DMS114 treated with DMSO at 0.1 percent for 48 hours (cell line): Measurements from ENCODE around the gene MUS81.

Experiments
- DNase-seq: peaks from one replicate; lab custom pipeline; 2025; ENCODE audit not compliant: unreplicated experiment; lab: John Stamatoyannopoulos, UW

MUS81 gene

GRCh38 chr11:65859095-65859811, 980 bp upstream of the MUS81 start:
- DNase-seq = peak; percentile 97

GRCh38 chr11:65859812-65860277, 388 bp upstream of the MUS81 start:
- peak; percentile 61 for DNase-seq

- no peak for DNase-seq
Measured at GRCh38 chr11:65861165-65861505, 902 bp downstream of the MUS81 start.

- DNase-seq = no peak
Measured at GRCh38 chr11:65861533-65862183, 1.4 kb downstream of the MUS81 start.

GRCh38 chr11:65862191-65862735, 2.0 kb downstream of the MUS81 start:
- no peak for DNase-seq

GRCh38 chr11:65862941-65863888, 3.0 kb downstream of the MUS81 start:
- no peak for DNase-seq

GRCh38 chr11:65863889-65864705, 3.9 kb downstream of the MUS81 start:
- DNase-seq = no peak

GRCh38 chr11:65864706-65865471, 4.7 kb downstream of the MUS81 start:
- DNase-seq = no peak

GRCh38 chr11:65865550-65866172, 5.4 kb downstream of the MUS81 start:
- DNase-seq = no peak

GRCh38 chr11:65866509-65867283, 6.5 kb downstream of the MUS81 start:
- DNase-seq = no peak

GRCh38 chr11:65867284-65868071, 7.2 kb downstream of the MUS81 start:
- no peak for DNase-seq

- DNase-seq = peak; percentile 34
Measured at GRCh38 chr11:65868076-65868667, 7.9 kb downstream of the MUS81 start.

- DNase-seq = no peak
Measured at GRCh38 chr11:65868907-65869306, 8.7 kb downstream of the MUS81 start.

- DNase-seq = no peak
Measured at GRCh38 chr11:65869643-65870306, 9.5 kb downstream of the MUS81 start.

GRCh38 chr11:65870307-65870658, 10.1 kb downstream of the MUS81 start:
- DNase-seq = no peak

GRCh38 chr11:65870706-65871681, 10.8 kb downstream of the MUS81 start:
- DNase-seq = no peak
